Measurements from ENCODE around the gene SETD2.
"Not testable (repeated sequence)": the region's sequence is repeated elsewhere in the genome, so short reads cannot be mapped to it uniquely, and the experiment has no call there.

The SETD2 gene, protein sequence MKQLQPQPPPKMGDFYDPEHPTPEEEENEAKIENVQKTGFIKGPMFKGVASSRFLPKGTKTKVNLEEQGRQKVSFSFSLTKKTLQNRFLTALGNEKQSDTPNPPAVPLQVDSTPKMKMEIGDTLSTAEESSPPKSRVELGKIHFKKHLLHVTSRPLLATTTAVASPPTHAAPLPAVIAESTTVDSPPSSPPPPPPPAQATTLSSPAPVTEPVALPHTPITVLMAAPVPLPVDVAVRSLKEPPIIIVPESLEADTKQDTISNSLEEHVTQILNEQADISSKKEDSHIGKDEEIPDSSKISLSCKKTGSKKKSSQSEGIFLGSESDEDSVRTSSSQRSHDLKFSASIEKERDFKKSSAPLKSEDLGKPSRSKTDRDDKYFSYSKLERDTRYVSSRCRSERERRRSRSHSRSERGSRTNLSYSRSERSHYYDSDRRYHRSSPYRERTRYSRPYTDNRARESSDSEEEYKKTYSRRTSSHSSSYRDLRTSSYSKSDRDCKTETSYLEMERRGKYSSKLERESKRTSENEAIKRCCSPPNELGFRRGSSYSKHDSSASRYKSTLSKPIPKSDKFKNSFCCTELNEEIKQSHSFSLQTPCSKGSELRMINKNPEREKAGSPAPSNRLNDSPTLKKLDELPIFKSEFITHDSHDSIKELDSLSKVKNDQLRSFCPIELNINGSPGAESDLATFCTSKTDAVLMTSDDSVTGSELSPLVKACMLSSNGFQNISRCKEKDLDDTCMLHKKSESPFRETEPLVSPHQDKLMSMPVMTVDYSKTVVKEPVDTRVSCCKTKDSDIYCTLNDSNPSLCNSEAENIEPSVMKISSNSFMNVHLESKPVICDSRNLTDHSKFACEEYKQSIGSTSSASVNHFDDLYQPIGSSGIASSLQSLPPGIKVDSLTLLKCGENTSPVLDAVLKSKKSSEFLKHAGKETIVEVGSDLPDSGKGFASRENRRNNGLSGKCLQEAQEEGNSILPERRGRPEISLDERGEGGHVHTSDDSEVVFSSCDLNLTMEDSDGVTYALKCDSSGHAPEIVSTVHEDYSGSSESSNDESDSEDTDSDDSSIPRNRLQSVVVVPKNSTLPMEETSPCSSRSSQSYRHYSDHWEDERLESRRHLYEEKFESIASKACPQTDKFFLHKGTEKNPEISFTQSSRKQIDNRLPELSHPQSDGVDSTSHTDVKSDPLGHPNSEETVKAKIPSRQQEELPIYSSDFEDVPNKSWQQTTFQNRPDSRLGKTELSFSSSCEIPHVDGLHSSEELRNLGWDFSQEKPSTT (N-terminal part only)

DNA sequence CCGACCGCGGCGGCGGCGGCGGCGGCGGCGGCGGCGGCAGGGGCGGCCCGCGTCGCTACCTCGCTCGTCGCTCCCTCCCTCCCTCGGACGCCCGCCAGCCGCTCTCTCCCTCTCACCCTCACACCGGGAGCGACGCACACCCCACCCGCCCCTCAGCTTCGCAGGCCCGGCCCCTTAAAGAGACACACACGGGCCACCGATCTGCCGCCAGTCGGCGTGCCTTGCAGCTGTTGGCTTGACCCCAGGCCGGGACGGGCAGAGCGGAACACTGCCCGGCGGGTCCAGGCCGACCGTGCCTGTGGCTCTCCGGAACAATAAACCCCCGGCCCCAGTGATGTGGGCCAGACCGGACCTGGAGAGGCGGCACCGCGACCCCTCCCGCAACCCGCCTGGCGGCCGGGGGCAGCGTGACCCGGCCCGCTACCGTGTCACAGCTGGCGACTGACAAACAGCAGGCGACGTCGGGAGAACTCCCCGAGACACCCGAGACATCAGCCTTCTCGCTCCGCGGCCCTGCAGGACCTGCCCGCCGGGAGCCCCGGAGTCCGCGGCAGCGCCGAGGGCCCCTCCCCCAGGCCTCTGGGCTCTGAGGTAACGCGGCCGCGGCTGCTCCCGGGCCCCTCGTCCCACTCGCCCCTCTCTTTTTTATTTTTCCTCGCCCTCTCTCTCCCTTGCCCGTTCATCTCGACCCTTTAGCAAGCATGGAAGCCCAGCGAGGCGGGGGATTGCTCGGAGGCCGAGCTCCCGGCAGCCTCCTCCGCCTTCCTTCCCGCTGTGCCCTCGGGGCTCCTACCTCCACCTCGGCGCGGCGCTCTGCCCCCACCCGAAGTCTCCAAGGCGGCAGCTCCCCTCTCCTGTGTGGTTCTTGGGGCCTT is at the start of gene SETD2:
SETD2 (minus strand) TSS at position 107 of the 875 bp plus-strand sequence. CDS start 189 bp downstream, outside the sequence.
- peak; percentile 70 to 80 (median 77) for DNase-seq (ENCODE audit: low read depth in 2 of 3, low spot score in 1 of 3)

DNA sequence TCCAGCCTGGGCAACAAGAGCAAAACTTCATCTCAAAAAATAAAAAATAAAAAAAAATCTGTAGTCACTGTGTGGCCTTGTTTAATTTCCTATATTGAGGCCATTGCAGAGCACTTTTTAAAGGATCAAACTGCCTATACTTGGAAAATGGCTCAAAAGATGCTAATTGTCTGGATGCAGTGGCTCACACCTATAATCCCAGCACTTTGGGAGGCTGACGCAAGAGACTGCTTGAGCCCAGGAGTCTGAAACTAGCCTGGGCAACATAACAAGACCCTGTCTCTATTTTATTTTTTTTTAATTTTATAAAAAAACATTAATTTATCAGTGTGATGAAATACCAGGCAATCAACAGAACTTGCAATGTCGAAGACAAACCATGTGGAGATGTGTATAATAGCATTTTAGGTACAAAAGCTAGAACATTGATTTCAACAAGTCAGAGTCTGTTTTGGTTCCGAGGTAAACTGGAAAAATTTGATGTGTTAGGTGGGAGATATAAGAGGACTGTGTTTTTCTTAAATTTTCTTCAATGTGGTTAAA is 47.0 kb upstream of the SETD2 start:
- no peak for DNase-seq (ENCODE audit: low read depth in 2 of 3, low spot score in 1 of 3)

DNA sequence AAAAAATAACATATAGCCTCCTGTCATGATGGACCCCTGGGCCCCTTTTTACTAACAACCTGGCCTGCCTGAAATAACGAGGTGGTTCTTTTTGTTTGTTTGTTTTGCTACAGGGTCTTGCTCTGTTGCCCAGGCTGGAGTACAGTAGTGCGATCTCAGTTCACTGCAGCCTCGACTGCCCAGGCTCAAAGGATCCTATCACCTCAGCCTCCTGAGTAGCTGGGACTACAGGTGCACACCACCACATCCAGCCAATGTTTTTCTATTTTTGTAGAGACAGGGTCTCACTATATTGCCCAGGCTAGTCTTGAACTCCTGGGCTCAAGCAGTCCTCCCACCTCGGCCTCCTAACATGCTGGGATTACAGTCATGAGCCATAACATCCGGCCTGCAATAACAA is 42.1 kb upstream of the SETD2 start:
- DNase-seq (ENCODE audit: low read depth in 2 of 3, low spot score in 1 of 3): not testable (repeated sequence)

DNA sequence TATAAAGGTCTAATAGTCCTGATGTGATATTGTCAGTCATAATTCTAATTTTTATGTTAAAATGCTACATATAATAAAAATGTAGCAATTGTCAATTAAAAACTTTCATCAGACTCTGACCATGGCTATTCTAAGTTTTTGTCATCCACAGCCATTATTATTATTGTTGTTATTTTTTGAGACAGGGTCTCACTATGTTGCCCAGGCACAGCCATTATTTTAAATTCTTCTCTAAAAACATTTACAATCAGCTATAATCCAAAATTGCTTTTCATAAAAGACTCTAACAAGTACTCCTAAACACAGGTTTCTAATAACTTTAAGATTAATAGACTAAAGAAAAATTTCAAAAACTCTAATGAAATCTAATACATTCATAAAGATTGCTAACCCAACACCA is 41.0 kb upstream of the SETD2 start:
- DNase-seq (ENCODE audit: low read depth in 2 of 3, low spot score in 1 of 3): no peak

DNA sequence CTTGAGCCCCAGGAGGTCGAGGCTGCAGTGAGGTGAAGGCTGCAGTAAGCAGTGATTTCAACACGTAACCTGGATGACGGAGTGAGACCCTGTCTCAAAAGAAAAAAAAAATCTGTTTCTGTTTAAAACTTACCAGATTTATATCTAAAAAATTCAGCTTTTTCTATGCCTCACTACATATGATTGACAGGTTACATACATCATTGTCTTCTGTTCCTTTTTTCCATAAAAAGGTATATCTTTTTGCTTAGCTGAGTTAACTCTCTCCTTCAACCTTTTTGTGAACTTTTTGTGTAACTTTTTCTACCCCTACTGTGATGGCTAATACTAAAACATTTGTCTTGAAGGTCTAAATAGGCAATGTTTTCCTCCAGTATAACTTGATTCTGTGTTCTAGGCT is 38.6 kb upstream of the SETD2 start:
- no peak for DNase-seq (ENCODE audit: low read depth in 2 of 3, low spot score in 1 of 3)

DNA sequence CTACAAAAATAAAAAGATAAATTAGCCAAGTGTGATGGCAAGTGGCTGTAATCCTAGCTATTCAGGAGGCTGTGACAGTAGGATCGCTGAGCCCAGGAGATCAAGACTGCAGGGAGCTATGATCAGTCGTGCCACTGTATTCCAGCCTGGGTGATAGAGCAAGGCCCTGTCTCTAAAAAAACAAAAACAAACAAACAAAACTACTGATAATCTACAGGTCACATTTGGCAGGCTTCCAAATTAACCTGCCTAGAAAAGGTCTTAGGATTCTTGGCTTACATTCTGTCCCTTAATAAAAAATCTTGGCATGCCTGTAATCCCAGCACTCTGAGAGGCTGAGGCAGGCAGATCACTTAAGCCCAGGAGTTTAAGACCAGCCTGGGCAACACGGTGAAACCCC is 33.4 kb upstream of the SETD2 start:
- no peak for DNase-seq (ENCODE audit: low read depth in 2 of 3, low spot score in 1 of 3)

DNA sequence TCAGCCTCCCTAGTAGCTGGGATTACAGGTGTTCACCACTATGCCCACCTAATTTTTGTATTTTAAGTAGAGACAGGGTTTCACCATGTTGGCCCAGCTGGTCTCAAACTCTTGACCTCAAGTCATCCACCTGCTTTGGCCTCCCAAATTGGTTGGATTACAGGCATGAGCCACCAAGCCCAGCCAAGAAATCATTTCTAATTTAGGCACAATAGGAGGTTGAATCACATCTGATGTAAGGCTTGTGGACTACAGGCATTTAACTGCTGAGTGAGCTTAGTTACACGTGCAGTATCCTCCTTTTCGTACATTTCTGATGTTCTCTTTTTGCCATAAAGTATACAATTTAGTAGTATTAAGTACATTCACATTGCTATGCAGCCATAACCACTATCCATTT is 31.1 kb upstream of the SETD2 start:
- DNase-seq (ENCODE audit: low read depth in 2 of 3, low spot score in 1 of 3): no peak

DNA sequence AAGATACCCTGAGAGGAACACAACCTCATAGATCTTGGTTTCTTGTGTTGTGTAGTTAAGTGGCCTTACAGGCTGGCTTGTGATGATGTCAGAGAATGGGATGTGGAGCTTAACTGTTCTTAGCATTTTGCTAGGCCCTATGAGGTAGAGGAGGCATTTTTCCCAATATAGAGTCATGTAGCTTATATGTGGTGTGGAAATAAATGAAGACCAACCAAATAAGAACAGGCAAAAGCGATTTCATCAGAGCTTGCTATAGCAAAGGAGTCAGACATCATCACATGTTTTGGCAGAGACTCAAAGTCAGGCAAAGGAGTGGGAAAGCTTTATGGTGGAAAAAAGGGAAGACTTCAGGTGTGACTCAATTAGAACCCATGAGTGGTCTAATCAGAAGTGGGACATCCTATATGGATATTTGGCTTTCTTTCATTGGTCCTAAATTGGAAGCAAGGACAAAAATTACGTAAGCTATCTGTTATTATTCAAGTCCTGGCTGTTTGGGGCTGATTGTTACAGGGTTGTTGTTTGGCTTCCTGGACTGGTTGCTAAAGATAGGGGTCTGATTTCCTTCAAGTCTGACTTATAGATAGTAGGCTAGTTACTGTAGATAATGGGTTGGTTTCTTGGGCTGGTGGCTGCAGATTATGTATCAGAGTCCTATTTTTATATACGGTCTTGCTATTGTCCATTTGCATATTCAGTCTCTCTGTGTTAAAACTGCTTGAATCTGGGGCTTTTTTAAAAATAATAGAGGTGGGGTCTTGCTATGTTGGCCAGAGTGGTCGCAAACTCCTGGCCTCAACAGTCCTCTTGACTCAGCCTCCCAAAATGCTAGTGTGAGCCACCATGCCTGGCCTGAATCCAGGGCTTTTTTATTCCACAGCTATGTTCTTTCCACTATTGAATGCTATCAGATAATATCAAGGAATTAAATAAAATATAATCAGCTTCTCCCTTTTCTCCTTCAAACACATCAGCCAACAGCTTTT is 30.3 kb upstream of the SETD2 start:
- DNase-seq (ENCODE audit: low read depth in 2 of 3, low spot score in 1 of 3): no peak

DNA sequence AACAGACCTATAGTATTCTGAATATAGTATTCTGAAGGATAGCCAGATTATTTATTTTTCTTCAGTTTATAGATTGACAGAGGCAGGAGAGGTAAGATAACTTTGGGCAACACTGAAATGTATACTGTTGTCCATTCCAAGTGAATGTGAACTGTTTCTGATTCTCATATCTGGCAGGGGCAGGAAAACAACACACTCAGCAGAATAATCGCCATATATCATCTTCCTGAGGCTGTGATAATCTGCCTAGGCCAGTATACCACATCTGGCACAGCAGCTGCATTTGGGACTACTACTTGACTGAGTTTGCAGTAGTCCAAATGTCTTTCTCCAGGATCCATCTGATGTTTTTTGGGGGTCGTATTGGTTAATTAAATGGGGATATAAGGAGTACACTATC is 22.4 kb upstream of the SETD2 start:
- no peak for DNase-seq (ENCODE audit: low read depth in 2 of 3, low spot score in 1 of 3)

DNA sequence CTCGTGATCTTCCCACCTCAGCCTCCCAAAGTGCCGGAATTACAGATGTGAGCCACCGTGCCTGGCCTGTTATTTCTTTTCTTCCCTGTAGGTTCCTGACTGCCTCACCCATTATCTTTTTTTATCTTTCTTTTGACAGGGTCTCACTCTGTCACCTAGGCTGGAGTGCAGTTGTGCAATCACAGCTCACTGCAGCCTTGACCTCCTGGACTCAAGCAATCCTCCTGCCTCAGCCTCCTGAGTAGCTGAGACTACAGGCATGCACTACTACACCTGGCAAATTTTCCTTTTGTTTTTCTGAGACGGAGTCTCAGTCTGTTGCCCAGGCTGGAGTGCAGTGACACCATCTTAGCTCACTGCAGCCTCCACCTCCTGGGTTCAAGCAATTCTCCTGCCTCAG is 17.8 kb upstream of the SETD2 start:
- not testable (repeated sequence) for DNase-seq (ENCODE audit: low read depth in 2 of 3, low spot score in 1 of 3)

DNA sequence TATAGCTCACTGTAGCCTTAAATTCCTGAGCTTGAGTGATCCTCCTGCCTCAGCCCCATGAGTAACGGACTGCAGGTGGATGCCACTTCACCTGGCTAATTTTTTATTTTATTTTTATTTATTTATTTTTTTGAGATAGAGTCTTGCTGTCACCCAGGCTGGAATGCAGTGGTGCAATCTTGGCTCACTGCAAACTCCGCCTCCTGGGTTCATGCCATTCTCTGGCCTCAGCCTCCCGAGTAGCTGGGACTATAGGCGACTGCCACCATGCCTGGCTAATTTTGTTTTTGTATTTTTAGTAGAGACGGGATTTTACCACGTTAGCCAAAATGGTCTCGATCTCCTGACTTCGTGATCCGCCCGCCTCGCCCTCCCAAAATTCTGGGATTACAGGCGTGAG is 16.1 kb upstream of the SETD2 start:
- not testable (repeated sequence) for DNase-seq (ENCODE audit: low read depth in 2 of 3, low spot score in 1 of 3)

DNA sequence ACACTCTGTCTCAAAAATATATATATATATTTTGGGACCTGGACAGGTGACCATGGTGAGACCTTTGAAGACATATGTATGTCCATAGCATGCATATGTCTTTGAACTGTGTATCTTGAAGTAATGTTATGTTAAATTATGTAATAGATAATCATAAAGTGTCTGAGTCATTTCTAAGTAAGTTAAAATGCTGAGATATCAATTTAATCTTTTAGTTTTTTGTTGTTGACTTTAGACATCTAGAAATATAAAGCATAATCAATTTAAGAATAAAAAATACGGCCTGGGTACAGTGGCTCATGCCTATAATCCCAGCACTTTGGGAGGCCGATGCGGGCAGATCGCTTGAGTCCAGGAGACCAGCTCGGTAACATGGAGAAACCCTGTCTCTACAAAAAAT is 12.7 kb upstream of the SETD2 start:
- DNase-seq (ENCODE audit: low read depth in 2 of 3, low spot score in 1 of 3): no peak

DNA sequence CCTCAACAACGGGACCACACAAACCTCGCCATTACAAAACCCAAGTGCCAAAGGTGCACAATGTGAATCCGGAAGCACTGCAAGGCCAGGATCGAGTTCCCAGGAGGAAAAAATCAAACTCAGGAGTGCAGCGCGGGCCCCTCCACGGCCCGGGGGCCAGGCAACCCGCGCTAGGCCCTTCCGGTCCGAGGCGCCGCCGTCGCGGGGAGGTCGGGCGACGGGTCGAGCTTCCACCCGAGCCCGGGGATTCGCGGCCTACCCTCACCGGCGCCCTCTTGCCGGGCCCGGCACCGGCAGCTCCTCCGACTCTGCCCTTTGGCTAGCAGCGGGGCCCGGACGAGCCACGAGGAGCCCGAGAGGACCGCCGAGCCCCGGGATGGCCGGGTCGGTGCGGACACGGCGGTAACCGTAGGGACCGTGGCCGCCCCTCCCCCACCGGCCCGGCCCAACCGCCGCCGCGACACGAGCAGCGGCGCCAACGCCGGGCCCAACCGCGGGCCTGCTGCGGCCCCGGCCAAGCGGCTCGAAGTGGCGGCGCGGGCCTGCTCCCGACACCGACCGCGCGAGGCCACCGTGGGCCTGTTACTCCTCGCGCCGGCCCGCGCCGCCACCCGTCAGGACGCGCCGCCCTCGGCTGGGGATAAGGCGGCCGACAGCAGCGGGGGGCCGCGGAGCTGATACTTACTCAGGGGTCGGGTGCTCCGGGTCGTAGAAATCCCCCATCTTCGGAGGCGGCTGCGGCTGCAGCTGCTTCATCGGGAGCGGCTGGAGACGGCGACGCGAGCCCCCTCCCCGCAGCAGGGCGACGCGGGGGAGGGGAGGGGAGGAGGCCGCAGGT is 525 bp downstream of the SETD2 start:
- DNase-seq (ENCODE audit: low read depth in 2 of 3, low spot score in 1 of 3): peak; percentile 27 to 36 (median 35)

DNA sequence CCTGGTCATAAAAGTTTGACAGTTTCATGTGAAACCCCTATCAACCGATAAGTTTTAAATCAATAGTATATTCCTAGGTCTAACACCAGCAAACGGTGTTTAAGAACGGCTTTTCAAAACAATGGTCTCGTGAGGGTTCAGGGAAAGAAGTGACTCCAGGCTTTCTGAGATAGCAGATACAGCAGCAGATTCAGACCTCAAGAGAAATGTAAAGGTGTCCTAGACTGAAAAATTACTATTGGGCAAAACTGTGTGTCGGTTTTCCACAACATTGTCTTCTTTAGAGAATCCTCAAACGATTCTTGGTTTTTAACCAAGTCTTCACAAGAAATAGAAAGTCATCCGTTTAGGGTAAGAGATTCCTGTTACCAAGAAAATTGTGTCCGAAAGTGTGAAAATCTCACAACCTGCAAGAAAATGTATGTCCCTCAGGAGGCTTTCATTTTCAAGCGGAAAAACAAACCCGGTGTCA is 1.2 kb downstream of the SETD2 start:
- peak in 1 of 3 donors; percentile 5 for DNase-seq (ENCODE audit: low read depth in 2 of 3, low spot score in 1 of 3)

DNA sequence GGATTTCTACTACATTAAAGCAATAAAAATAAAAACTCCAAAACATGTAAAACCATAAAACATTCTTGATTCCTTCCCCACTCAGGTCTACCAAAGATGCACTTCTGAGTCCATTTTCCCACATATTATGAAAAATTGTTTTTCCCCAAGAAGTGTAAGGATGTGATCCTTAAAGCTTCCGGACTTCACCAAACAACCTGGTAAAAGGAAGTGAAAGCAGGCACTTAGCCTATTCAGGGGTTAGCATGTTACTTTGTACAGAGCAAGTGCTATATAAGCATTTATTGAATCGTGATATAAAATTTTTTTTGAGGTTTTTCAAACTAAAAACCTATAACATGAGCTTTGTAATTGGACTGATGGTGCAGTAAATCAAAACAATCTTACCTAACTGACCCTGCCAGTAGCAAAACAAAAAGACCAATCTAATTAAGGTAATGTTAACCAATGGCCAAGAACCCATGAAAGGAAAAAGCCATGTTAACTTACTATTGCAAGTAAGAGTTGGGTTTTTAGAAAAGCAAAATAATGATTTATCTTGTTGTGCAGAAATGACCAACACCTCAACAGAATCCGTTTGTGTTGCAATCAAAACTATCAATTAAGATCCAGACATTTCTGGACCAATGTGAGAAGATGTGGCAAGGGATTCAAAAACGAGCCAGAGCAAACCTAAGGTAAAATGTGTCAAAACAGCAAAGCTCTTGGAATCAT is 1.8 kb downstream of the SETD2 start:
- no peak for DNase-seq (ENCODE audit: low read depth in 2 of 3, low spot score in 1 of 3)

DNA sequence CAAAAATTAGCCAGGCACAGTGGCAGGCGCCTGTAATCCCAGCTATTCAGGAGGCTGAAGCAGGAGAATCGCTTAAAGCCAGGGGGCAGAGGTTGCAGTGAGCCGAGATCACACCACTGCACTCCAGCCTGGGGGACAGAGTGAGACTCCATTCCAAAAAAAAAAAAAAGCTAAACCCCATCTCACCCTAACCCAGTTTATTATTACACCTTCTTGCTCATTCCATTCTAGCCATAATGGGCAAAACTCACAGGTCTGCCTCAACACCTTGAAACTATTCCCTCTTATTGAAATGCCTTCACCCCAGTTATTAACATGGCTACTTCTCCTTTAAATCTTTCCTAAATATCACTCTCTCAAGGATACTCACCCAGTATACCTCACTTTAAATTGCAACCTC is 4.1 kb downstream of the SETD2 start:
- DNase-seq (ENCODE audit: low read depth in 2 of 3, low spot score in 1 of 3): no peak

DNA sequence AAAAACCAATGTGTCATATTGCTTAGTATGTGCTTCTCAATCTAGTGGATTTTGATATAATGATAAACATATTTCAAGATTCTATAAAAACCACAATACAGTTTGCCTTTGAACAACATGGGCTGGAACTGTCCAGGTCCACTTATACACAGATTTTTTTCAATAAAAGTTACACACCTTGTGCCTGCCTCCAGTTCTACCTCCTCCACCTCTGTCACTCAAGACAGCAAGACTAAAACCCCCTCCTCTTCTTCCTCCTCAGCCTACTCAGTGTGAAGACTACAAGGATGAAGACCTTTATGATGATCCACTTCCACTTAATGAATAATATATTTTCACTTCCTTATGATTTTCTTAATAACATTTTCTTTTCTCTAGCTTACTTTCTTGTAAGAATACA is 5.7 kb downstream of the SETD2 start:
- DNase-seq (ENCODE audit: low read depth in 2 of 3, low spot score in 1 of 3): no peak
